Calu3 (cell line): ENCODE results near the gene PRKN. TPM values are rescaled to one million over a fixed set of nuclear protein-coding genes. Genes with fewer than 3 reads are reported as not detected.

Source experiments
- BruUV-seq: library from RNA; stranded (reverse); fragments of 400-500 nt; replicated peaks from 2 replicates; lab custom pipeline; 2021; lab: Mats Ljungman, UMichigan
- CTCF ChIA-PET: fragments of 300-600 bp; sonication (Branson Sonifier 250); formaldehyde crosslinking; loops from one replicate; lab custom pipeline; 2022; ENCODE audit warnings: antibody characterized with exemption; lab: Charles Lee
- DNase-seq: peaks from one replicate; pipeline ENCODE4 v3.0.0; 2022
- H3K27ac Mint-ChIP-seq: one replicate; pipeline ENCODE4 v1.8.0; 2022; ENCODE audit warnings: mixed read lengths; ENCODE audit not compliant: unreplicated experiment
- H3K27me3 Mint-ChIP-seq: one replicate; pipeline ENCODE4 v1.8.0; 2022; ENCODE audit warnings: mixed read lengths; ENCODE audit not compliant: unreplicated experiment
- H3K36me3 Mint-ChIP-seq: one replicate; pipeline ENCODE4 v1.8.0; 2022; ENCODE audit warnings: mild to moderate bottlenecking, moderate library complexity, mixed read lengths; ENCODE audit not compliant: insufficient read depth, unreplicated experiment
- H3K4me1 Mint-ChIP-seq: one replicate; pipeline ENCODE4 v1.8.0; 2022; ENCODE audit warnings: mild to moderate bottlenecking, low read depth, mixed read lengths; ENCODE audit not compliant: unreplicated experiment
- H3K4me3 Mint-ChIP-seq: one replicate; pipeline ENCODE4 v1.8.0; 2022; ENCODE audit warnings: mild to moderate bottlenecking, low read depth, moderate library complexity, mixed read lengths; ENCODE audit not compliant: unreplicated experiment
- H3K9me3 Mint-ChIP-seq: one replicate; pipeline ENCODE4 v1.8.0; 2022; ENCODE audit warnings: low read depth, mixed read lengths; ENCODE audit not compliant: unreplicated experiment
- CTCF ChIP-seq: fragments of 200-600 bp; IDR thresholded peaks from one replicate; pipeline ENCODE4 v1.8.0; 2022; ENCODE audit warnings: antibody characterized with exemption; ENCODE audit not compliant: unreplicated experiment
- intact Hi-C: fragments of 100-400 bp; cut with micrococcal nuclease; formaldehyde crosslinking; loops from one replicate; pipeline ENCODE4 v1.10.0; 2022; ENCODE audit not compliant: unreplicated experiment
- total RNA-seq: library from RNA; stranded (reverse); gene quantifications from 2 replicates; pipeline ENCODE4 v1.2.3, GENCODE V29; 2022

The PRKN gene
- total RNA-seq, 1 experiment from 2014 or later, result 3.8 TPM

- TF ChIP-seq CTCF, result no peak
- no TSS peak for BruUV-seq
- Mint-ChIP-seq H3K4me1 (no peaks in the 10 kb centered on the region), H3K36me3 (no peaks in the 10 kb centered on the region), H3K9me3 (peaks cover 2% of the 10 kb centered on the region), H3K27me3 (no peaks in the 10 kb centered on the region), H3K27ac (no peak overlapping the region), H3K4me3 (no peak overlapping the region)
- intact Hi-C loops, result no loop called here
- DNase-seq, result no peak
- CTCF ChIA-PET, result interaction anchor here (0.7 kb wide), 1 partner anchor 12 kb away, joined by 5 read pairs; no protein-coding TSS in a partner anchor
These were observed 587.2 kb downstream of the PRKN start for GRCh38 chr6:162140251-162140852.

GRCh38 chr6:162125659-162126058 lies 601.9 kb downstream of the PRKN start:
- intact Hi-C loops, result no loop called here
- no TSS peak for BruUV-seq
- H3K9me3 Mint-ChIP-seq, result peaks cover 3% of the 10 kb centered on the region
- H3K27me3 Mint-ChIP-seq, result no peaks in the 10 kb centered on the region
- H3K36me3 Mint-ChIP-seq, result no peaks in the 10 kb centered on the region
- H3K4me1 Mint-ChIP-seq, result no peaks in the 10 kb centered on the region
- no peak overlapping the region for H3K4me3 Mint-ChIP-seq
- TF ChIP-seq CTCF, result no peak
- H3K27ac Mint-ChIP-seq, result no peak overlapping the region
- CTCF ChIA-PET, result no interaction called here
- DNase-seq, result no peak

- Mint-ChIP-seq H3K4me3 (no peak overlapping the region), H3K36me3 (no peaks in the 10 kb centered on the region), H3K27ac (no peak overlapping the region), H3K9me3 (peaks cover 3% of the 10 kb centered on the region), H3K4me1 (no peaks in the 10 kb centered on the region), H3K27me3 (no peaks in the 10 kb centered on the region)
- no TSS peak for BruUV-seq
- no peak for TF ChIP-seq CTCF
- no peak for DNase-seq
- CTCF ChIA-PET, result no interaction called here
- intact Hi-C loops, result no loop called here
These were observed 602.7 kb downstream of the PRKN start for GRCh38 chr6:162124710-162125435.

GRCh38 chr6:162123797-162124196 lies 603.8 kb downstream of the PRKN start:
- BruUV-seq, result no TSS peak
- DNase-seq, result no peak
- H3K36me3 Mint-ChIP-seq, result no peaks in the 10 kb centered on the region
- H3K27ac Mint-ChIP-seq, result no peak overlapping the region
- intact Hi-C loops, result no loop called here
- CTCF ChIA-PET, result interaction anchor here (1.3 kb wide), 1 partner anchor 613 kb away, joined by 6 read pairs; no protein-coding TSS in a partner anchor
- TF ChIP-seq CTCF, result peak; percentile 40
- peaks cover 3% of the 10 kb centered on the region for H3K9me3 Mint-ChIP-seq
- H3K4me3 Mint-ChIP-seq, result no peak overlapping the region
- no peaks in the 10 kb centered on the region for H3K27me3 Mint-ChIP-seq
- no peaks in the 10 kb centered on the region for H3K4me1 Mint-ChIP-seq
